Measurements from ENCODE around the gene COL15A1.

- TF ChIP-seq, protein P1, sequence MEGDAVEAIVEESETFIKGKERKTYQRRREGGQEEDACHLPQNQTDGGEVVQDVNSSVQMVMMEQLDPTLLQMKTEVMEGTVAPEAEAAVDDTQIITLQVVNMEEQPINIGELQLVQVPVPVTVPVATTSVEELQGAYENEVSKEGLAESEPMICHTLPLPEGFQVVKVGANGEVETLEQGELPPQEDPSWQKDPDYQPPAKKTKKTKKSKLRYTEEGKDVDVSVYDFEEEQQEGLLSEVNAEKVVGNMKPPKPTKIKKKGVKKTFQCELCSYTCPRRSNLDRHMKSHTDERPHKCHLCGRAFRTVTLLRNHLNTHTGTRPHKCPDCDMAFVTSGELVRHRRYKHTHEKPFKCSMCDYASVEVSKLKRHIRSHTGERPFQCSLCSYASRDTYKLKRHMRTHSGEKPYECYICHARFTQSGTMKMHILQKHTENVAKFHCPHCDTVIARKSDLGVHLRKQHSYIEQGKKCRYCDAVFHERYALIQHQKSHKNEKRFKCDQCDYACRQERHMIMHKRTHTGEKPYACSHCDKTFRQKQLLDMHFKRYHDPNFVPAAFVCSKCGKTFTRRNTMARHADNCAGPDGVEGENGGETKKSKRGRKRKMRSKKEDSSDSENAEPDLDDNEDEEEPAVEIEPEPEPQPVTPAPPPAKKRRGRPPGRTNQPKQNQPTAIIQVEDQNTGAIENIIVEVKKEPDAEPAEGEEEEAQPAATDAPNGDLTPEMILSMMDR (IDR thresholded peaks at IDR 0.05 in 8 of 11, conservative IDR thresholded peaks at IDR 0.05 in 3 of 11), result no peak
- TF ChIP-seq POLR2A (IDR thresholded peaks at IDR 0.05), result no peak
Observed at GRCh38 chr9:99108131-99108530, 164.4 kb downstream of the COL15A1 start.

All from spleen (tissue), 7 donors.